ENCODE measurements around the gene ACVR2A. TPM values are rescaled to one million over a fixed set of nuclear protein-coding genes. Genes with fewer than 3 reads are reported as not detected.

Gene ACVR2A
- total RNA-seq, 1 experiment from 2014 or later: 9.4 TPM

DNA sequence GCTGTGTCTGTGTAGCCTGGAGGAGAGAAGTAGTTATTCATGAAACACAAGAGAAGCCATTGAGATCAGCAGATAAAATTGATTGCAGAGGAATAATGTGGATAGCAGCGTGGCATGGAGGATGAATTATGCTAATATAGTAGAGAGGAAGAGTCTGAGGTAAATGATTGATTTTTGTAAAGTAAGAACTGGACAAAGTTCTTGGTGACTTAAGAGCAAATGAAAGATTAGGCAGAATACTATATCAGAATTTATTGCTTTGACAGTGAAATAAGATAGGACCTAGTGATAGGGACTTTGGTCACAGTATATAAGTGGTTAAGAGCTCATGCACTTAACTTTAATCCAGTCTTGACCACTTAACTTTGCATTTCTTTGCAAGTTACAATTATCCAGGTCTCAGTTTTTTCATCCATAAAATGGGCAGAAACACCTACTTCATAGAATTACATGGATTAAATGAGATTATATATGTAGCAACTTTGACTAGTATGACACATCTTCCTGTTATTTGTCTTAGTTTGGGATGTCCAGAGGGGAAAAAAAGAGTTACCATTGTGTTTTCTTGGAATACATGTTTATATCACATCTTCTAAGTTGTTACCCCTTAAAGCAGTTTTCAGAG, 29.1 kb downstream of the ACVR2A start (continued):
- TF ChIP-seq, protein P1, sequence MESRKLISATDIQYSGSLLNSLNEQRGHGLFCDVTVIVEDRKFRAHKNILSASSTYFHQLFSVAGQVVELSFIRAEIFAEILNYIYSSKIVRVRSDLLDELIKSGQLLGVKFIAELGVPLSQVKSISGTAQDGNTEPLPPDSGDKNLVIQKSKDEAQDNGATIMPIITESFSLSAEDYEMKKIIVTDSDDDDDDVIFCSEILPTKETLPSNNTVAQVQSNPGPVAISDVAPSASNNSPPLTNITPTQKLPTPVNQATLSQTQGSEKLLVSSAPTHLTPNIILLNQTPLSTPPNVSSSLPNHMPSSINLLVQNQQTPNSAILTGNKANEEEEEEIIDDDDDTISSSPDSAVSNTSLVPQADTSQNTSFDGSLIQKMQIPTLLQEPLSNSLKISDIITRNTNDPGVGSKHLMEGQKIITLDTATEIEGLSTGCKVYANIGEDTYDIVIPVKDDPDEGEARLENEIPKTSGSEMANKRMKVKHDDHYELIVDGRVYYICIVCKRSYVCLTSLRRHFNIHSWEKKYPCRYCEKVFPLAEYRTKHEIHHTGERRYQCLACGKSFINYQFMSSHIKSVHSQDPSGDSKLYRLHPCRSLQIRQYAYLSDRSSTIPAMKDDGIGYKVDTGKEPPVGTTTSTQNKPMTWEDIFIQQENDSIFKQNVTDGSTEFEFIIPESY (IDR thresholded peaks at IDR 0.05; ENCODE audit: extremely low read depth, insufficient replicate concordance, low read length): no peak
- TF ChIP-seq YY1 (IDR thresholded peaks at IDR 0.05; ENCODE audit: extremely low read depth, insufficient replicate concordance, low read depth, low read length) (no peak), POLR2AphosphoS5 (IDR thresholded peaks at IDR 0.05; ENCODE audit: low read depth, low read length) (no peak), SRF (IDR thresholded peaks at IDR 0.05; ENCODE audit: low read depth) (no peak), JUND (IDR thresholded peaks at IDR 0.05) (no peak), SP1 (IDR thresholded peaks at IDR 0.05; ENCODE audit: low read depth) (no peak), EGR1 (IDR thresholded peaks at IDR 0.05; ENCODE audit: low read depth) (no peak)

DNA sequence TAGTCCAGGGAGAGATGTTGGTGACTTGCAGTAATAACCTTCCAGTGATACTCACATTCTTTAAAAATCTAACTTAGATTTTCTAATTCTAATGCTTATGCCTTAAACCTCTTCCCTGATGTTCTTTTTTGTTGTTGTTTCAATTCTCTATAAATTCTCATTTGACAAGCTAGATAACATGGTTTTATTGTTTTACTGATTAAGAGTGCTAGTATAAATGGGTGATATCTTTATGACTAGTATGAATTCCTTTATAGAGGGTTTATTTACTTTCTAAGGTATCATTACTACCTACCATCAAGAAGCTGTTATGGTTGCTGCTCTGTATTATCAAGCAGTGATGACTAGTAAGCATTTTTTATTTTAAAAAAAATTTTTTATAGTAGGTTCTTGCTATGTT, 35.0 kb downstream of the ACVR2A start:
- TF ChIP-seq ZFX (IDR thresholded peaks at IDR 0.05) (no peak), FOSL1 (IDR thresholded peaks at IDR 0.05; ENCODE audit: low read depth) (no peak), TCF7L2 (IDR thresholded peaks at IDR 0.05; ENCODE audit: borderline replicate concordance, extremely low read depth, insufficient read depth, insufficient read length) (no peak), EZH2 (IDR thresholded peaks at IDR 0.05) (no peak), POLR2A (IDR thresholded peaks at IDR 0.05; ENCODE audit: borderline replicate concordance, extremely low read depth, insufficient read depth, insufficient read length) (no peak), CBX3 (IDR thresholded peaks at IDR 0.05; ENCODE audit: low read depth) (no peak), SRF (IDR thresholded peaks at IDR 0.05; ENCODE audit: low read depth) (no peak)
- TF ChIP-seq, protein P2, sequence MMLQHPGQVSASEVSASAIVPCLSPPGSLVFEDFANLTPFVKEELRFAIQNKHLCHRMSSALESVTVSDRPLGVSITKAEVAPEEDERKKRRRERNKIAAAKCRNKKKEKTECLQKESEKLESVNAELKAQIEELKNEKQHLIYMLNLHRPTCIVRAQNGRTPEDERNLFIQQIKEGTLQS (IDR thresholded peaks at IDR 0.05): no peak
- TF ChIP-seq, protein P3, sequence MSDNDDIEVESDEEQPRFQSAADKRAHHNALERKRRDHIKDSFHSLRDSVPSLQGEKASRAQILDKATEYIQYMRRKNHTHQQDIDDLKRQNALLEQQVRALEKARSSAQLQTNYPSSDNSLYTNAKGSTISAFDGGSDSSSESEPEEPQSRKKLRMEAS (IDR thresholded peaks at IDR 0.05): no peak
- ChIA-PET CTCF (no interaction called here), POLR2A (no interaction called here), RAD21 (ENCODE audit: low non-redundant PET in 1 of 2, low total read pairs in 2 of 2, uncharacterized antibody in 2 of 2, unreplicated experiment in 2 of 2) (no interaction called here)
- ATAC-seq (no peak), DNase-seq (ENCODE audit: low read depth, low spot score) (no peak)
- no TSS peak for BruUV-seq (replicated peaks)
- Histone ChIP-seq H3K4me3 (replicated peaks in 1 of 2; ENCODE audit: low read depth in 1 of 2, low read length in 2 of 2) (no peak overlapping the region), H3K4me1 (ENCODE audit: control insufficient read depth in 1 of 2, insufficient read depth in 2 of 2, low read length in 2 of 2) (no peaks in the 10 kb centered on the region), H3K9me2 (ENCODE audit: insufficient read depth) (no peaks in the 10 kb centered on the region), H3K4me2 (ENCODE audit: low read length) (no peak overlapping the region), H2AFZ (ENCODE audit: low read depth, low read length, poor library complexity, severe bottlenecking) (no peak overlapping the region), H3K79me2 (ENCODE audit: insufficient read depth, low read length) (no peaks in the 10 kb centered on the region), H3K9ac (ENCODE audit: low read length) (no peak overlapping the region), H3K27me3 (ENCODE audit: insufficient read depth, low read length) (no peaks in the 10 kb centered on the region), H3K36me3 (ENCODE audit: control insufficient read depth in 1 of 2, insufficient read depth in 2 of 2, low read length in 2 of 2) (no peaks in the 10 kb centered on the region), H4K20me1 (ENCODE audit: insufficient read depth) (no peaks in the 10 kb centered on the region), H3K9me3 (ENCODE audit: control insufficient read depth in 1 of 2, insufficient read depth in 1 of 2, low read depth in 1 of 2, low read length in 2 of 2) (no peaks in the 10 kb centered on the region), H3K27ac (ENCODE audit: low read depth, low read length) (no peak overlapping the region)
- intact Hi-C loops (cut with micrococcal nuclease): no loop called here
